NCI-H774 (cell line): ENCODE measurements around the gene NEDD4.
"Not testable (repeated sequence)": the region's sequence is repeated elsewhere in the genome, so short reads cannot be mapped to it uniquely, and the experiment has no call there.

Experiments used
- DNase-seq: peaks from one replicate; lab custom pipeline; 2025; lab: John Stamatoyannopoulos, UW

Gene NEDD4

DNA sequence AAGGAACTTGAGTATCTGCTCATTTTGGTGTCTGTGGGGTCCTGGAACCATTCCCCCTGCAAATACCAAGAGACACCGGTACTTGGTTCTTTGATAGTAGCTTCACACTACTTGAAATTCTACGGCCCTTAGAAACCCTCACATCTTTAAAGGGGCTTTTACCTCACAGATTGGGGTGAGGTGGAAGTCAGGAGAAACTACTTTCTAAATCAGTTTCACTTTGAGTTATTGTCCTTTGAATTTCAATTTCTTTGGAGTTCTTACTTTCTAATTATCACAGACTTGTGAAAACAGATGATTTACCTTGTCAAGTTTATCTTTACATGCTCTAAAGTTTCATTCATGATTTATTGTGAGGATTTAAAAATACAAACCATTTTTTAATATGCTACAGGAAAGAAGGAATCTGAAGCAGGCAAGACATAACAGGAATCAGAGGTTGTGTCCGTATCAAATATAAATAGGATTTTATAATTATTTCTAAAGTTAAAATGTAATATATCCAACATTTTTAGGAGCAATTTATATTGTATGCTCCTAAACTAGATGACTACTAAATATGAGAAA lies 98.9 kb downstream of the NEDD4 start:
- no peak for DNase-seq

DNA sequence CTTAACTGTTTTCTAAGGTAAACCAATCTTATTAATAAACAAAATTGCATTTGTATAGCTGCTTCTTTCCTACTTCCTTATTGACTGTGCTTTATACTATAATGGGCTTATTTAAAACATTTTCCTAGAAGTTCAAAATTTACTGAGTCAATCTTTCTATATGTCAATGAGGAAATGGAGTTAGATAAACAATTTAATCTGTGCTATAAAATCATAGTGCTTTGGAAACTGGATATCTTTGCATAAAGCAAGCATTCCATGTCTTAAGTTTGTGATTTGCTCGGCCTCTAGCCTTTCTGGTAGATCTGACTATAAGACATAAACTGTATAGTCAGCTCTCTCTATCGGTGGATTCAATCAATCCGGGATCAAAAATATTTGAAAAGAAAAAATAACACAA lies 99.6 kb downstream of the NEDD4 start:
- no peak for DNase-seq

DNA sequence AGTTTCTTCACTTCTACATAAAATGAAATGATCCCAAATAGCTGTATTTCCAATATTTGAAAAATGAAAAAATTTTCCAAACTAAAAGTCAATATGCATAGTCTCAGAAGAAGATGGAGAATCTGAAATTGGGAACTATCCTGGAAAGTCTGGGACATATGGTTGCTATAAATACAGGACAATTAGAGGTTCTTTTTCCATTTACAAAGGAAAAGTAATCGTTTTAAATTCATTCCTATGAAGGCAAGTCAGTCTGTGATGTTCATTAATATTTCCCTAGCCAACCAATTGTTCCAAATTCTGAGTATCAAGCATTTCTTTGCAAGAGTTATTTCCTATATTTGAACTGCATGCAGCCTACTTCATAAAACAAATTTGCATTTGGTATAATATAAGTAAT lies 102.2 kb downstream of the NEDD4 start:
- DNase-seq, result no peak

DNA sequence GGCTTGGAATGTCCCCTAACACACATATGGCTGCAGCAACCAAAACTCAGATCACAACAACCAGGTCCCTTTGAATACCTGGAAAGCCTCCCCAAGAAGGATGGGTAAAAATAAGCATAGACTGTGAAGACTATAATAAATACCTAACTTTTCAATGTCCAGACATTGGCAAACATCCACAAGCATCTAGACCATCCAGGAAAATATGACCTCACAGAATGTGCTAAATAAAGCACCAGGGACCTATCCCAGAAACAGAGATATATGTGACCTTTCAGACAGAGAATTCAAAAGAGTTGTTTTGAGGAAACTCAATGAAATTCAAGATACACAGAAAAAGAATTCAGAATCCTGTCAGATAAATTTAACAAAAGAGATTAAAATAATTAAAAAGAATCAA lies 109.2 kb downstream of the NEDD4 start:
- DNase-seq, result no peak

DNA sequence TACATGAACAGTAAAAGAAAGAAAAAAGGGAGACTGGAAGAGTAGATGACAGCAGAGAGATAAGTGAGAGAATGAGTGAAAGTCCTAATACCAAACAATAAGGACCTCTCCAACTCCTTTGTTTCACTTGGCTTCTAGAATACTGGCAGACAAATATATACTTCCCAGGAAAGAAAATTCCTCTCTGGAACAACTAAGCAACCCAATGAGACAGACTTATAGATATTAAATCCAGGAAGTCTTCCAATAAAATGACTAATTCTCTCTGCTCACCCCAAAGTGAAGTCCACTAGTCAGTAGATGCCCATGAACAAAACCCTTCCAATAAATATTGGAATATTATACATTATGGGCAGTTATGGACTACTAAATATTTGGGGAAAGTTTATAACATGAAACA lies 114.2 kb downstream of the NEDD4 start:
- DNase-seq, result no peak

DNA sequence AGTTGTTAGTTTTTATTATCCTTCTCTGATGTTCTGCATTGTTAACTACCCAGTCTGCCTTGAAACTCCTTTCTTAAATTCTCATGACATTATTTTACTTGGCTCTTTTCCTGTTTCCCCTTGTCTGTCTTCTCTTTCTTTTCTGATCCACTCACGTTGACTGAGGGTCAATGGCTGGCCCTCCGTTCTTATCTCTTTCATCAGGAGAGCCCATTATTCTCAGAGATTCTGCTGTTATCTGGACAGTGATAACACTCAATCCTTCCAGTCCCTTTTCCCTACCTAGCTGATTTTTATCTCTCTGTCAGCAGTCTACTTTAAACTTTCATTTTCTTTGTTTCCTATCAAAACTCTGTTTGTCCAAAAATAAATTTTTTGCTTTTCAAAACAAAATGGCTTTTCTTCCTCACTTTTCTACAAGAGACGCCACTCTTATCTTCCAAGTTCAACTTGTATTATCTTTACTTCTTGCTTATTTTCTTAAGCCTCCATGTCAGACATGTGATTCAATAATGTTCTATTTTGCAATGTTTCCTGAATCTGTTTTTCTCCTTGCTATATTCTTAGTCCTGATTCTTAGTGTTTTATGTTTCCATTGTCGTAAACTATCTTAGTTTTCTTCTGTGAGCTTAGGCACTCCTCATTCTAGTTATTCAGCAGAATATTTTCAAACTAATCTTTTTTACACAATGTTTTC lies 120.2 kb downstream of the NEDD4 start:
- no peak for DNase-seq

DNA sequence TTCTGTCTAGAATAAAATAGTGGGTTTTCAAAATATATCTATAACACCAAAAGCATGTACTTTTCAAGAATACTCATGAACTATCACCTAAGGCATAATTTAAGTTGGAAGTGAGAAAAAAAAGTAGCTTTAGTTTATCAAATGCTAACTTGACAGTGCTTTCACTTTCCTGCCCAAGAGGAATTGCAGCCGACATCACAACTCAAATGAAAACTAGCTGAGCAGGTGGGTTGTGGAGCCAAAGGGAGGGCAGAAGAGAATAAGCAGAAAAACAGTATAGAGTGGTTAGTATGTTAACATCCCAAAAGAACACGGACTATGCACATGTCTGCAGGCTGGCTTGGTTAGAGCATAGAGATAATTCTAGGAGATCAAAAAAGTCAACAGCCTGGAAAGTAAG lies 120.9 kb downstream of the NEDD4 start:
- DNase-seq, result no peak

DNA sequence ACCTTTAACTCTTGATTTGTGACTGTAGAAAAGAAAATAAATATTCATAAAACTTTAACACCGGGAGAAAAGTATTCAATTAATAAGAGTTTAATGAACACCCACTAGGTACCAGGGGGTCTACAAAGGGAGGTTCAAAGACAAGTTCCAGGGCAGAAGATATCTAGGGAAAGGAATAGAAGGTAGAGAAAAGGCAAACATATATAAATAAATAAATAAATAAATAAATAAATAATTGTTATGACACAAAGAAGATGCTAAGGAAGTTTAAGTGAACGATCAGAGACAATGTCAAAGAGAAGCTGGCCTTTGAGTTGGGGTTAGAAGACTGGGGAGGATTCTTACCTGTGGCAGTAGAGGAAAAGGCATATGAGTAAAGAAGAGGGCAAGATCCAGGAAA lies 123.8 kb downstream of the NEDD4 start:
- DNase-seq, result no peak

DNA sequence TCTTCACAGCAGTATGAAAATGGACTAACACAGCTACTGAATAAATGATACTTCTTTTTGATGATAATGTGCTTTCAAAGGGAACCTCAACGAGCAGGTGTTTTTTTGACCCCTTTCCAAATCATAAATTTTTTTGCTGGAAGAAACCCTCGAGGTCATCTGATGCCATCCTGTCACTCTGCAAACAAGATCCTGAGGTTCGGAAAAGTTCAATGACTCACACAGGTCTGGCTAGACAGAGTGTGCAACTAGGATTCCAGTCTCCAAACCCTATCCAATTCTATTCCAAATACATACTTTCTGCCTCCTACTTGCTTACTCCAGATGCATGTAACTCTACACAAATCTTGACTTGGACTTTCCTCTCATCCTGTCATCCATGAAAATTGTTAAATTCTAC lies 124.7 kb downstream of the NEDD4 start:
- no peak for DNase-seq

DNA sequence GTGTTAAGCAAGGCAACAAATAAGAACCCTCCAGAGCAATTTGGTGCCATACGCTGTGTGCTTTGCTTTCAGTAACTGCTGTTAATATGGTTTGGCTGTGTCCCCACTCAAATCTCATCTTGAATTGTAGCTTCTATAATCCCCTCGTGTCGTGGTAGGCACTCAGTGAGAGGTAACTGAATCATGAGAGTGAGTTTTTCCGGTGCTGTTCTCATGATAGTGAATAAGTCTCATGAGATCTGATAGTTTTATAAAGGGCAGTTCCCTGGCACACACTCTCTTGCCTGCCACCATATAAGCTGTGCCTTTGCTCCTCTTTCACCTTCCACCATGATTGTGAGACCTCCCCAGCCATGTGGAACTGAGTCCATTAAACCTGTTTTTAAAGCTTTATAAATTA lies 125.1 kb downstream of the NEDD4 start:
- not testable (repeated sequence) for DNase-seq

DNA sequence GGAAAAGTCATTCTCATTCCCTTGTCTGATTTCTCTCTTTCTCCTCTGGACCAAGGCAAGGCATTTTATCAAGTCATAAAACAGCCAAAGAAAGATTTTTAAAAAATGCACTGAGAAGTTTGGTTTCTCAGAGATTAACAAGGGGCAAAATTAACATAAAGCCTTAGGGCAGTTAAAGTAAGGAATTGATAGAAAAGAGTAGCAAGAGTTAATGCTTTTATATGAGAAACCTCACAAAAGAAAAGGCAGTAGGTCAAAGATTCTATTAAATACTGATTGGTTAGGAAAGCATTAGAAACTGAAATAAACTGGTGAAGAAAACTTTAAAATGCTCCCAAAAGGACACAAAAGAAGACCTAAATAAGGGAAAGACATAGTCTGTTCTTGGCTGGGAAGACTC lies 129.5 kb downstream of the NEDD4 start:
- no peak for DNase-seq

DNA sequence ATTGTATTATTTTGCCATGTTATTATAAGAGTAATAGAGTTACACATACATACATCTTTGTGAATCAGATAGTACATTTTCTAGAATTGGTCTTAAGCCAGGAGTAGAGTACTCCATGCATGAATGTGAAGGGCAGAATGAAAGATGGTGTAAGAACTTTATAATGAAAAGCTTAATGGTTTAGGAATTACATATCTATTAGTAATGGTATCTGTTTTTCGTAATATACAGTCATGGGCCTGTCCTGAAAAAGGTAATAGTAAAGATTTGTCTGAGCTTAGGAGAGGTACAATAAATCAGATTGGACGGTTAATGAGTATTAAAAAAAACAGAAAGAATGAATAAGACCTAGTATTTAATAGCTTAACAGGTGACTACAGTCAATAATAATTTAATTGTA lies 132.3 kb downstream of the NEDD4 start:
- DNase-seq, result no peak

DNA sequence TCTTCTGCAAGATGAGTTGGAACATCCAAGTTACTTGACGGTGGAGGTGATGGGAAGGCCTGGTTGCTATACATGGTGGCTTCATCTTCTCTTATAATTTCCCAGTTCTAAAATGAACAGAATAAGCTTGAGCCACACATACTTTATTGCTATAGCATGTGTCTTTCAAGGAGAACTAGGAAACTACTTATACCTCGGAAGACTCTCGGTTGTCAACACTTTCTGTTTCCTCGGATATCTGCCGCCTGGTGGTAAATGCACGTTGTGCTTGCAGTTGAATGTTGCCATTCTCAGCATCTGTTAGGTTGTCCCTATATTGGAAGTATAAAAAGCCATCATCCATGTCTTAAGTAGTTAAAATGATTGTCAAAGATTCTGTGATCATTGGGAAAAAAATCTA lies 132.9 kb downstream of the NEDD4 start:
- no peak for DNase-seq

DNA sequence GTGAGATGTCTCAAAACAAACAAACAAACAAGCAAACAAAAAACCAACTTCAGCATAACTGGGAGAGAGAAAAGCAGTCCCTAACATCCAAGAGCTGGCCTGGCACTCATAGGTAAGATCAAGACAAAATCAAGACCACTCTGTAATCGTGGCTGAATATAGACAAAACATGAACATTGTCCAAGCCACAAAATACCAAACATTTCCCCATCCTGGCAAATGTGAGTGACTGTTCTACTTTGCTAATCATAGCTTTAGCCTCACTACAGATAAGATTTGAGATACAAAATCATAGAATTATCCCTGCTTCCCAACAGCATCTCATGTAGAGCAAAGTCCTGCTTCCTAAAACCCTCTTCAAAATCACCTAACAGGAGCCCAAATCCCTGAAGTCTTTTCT lies 133.7 kb downstream of the NEDD4 start:
- DNase-seq, result no peak

DNA sequence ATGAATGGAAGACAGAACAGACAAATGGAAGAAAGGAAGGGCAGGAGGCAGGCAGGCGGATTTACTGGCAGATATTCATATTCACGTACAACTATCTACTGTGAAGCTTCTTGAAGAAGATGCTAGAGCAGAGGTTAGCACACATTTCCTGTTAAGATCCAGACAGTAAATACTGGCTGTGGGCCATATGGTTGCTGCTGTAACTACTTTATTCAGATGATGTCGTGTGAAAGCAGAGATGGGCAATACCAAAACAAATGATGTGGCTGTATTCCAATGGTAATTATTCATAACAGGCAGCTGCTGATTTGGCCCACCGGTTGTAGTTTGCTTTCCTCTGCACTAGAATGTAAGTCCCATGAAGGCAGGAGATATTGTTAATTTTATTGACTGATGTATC lies 134.8 kb downstream of the NEDD4 start:
- no peak for DNase-seq

DNA sequence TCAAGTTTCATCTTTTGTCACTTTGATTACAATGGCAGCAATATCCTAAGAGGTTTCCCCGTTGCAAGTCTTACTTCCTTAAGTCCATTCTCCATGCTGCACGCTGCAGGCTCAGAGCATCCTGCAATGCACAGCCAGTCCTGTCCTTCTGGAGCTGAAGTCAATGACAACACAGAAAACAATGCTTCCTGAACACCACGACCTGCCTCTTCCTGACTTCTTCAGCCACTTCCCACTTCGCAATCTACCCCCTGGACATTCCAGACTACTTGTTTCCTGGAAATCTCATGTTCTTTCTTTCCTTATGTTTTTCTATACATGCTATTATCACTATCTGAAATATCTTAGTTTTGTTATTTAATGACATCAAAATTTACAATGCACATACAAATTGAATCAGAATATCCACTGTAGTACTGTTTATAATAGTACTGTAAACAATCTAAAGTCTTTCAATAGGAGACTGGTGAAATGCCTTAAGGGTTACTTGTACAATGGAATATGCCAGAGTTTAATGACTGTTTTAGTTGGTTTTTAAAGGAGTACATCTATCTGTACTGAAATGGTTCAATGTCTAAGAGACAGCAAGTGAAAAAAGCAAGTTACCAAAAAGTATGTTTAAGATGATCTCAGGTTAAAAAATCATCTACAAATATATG lies 136.8 kb downstream of the NEDD4 start:
- no peak for DNase-seq

DNA sequence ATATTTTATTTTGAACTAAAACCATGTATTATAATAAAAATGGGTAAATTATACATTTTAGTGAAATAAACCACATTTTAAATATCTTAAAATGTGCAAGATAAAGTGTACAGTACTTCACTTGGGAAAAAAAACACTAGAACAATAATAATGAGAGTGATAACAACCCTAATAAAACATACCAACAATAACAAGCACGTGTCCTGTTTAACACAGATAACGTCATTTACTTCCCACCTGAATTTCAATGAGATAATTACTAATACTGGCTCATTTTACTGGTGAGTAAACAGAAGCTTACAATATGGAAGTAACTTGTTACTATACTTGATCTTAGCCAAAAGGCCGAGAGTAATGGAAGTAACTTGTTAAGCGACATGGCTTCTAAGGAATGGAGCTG lies 140.3 kb downstream of the NEDD4 start:
- DNase-seq, result peak; percentile 9

DNA sequence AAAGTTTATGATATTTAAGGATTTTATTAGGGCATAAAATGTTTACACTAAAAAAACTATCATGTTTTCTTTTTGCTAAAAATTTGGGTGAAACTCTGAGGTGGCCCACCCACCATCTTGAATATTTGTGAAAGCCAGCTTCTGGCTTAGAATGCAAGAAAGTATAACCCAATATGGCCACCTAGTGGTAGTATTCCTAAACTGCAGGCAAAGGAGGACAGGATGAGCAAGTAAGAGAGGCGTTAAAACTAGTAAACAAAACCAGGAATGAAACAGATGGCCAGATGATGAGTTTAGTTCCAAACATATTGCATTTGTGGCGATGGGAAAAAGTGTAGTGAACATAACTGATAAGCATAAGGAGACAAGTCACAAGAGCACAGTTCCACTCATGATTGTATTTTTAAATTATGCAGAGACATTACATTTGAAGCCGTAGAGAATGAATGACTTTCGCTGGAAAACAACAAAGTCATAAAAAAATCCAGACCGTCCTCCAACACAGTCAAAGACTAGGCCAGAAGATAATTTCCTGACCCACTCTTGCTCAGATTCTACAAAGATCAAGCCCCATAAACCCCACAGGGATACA lies 147.2 kb downstream of the NEDD4 start:
- DNase-seq, result peak; percentile 52

DNA sequence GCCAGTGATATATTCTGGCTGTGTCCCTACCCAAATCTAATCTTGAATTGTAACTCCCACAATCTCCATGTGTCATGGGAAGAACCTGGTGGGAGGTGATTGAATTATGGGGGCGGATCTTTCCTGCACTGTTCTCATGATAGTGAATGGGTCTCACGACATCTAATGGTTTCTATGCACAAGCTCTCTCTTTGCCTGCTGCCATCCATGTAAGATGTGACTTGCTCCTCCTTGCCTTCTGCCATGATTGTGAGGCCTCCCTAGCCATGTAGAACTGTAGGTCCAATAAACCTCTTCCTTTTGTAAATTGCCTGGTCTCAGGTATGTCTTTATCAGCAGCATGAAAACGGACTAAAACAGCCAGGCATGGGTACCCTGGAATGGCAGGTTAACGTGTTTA lies 150.5 kb downstream of the NEDD4 start:
- not testable (repeated sequence) for DNase-seq

DNA sequence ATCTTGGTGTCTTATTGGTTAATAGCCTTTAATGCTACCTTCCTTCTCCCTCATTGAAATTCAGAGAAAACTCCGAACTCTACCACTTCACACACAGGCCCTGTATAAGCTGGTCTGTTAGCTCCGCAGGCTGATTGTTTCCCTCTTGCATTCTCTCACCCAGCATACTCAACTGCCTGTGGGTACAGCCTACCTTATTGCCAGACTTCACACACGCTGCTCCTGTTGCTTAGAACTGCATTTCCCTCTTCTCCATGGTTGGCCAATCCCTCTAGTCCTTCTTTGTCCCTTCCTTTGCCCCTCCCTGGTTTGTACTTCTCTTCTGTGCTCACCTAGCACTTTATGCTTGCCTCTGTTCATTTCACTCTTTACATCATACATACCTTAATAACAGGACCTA lies 157.5 kb downstream of the NEDD4 start:
- DNase-seq, result no peak

DNA sequence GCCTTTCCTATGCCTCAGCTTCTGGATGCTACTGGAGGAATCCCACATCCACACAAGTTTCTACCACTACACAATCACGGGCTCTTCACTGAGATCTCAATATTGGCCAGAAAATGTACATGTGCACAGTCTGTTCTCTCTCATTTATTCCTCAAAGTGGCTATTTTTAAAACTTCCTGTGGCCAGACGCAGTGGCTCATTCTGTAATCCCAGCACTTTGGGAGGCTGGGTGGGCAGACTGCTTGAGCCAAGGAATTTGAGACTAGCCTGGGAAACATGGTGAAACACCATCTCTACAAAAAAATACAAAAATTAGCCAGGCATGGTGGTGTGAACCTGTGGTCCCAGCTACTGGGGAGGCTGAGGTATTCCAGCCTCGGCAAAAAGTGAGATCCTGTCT lies 159.1 kb downstream of the NEDD4 start:
- DNase-seq, result no peak

DNA sequence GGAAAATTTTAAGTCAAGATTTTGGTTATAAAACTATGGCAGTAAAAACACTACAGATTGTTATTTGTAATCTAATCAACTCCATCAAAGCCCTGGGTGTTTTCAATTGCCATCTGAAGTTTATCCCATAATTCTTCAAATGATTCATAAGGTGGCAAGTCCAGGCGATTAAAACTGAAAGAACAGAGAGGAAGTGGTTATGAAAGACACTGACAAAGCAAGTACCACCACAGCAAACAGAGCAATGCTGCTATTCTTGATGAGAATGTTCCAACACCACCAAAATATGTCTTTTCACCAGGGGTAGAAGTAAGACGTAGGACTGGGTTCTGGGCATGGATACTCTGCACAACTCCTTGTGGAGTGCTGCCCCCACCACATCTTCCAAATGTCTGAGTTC lies 163.6 kb downstream of the NEDD4 start:
- DNase-seq, result no peak

DNA sequence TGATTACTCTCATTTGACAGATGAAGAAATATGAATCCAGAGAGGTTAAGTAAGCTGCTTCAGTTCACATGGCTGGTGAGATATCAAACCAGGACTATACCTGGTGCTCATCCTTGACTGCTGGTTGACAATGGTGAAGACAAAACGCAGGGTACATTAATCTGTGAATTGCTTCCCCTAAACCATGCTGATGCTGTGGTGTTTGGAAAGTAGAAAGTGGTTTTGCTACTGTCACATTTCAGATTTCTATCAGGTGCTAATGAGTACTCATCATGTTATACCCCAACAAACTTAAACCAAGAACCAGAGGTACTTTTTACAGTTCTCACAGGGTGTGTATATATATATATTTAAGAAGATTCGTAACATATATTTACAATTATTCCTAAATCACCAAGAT lies 165.5 kb downstream of the NEDD4 start:
- no peak for DNase-seq
